ENCODE results near the gene OR2AG2. TPM values are rescaled to one million over a fixed set of nuclear protein-coding genes. Genes with fewer than 3 reads are reported as not detected.
"Not testable (repeated sequence)": the region's sequence is repeated elsewhere in the genome, so short reads cannot be mapped to it uniquely, and the experiment has no call there.

OR2AG2 gene
- total RNA-seq, result 0.48 and 1.0 TPM in 2 replicates
- long read RNA-seq, partial matches to known transcripts, result 0 of 1 reads
- long read RNA-seq, other reads (novel, unspliced or antisense), result 1 of 1 reads

DNA sequence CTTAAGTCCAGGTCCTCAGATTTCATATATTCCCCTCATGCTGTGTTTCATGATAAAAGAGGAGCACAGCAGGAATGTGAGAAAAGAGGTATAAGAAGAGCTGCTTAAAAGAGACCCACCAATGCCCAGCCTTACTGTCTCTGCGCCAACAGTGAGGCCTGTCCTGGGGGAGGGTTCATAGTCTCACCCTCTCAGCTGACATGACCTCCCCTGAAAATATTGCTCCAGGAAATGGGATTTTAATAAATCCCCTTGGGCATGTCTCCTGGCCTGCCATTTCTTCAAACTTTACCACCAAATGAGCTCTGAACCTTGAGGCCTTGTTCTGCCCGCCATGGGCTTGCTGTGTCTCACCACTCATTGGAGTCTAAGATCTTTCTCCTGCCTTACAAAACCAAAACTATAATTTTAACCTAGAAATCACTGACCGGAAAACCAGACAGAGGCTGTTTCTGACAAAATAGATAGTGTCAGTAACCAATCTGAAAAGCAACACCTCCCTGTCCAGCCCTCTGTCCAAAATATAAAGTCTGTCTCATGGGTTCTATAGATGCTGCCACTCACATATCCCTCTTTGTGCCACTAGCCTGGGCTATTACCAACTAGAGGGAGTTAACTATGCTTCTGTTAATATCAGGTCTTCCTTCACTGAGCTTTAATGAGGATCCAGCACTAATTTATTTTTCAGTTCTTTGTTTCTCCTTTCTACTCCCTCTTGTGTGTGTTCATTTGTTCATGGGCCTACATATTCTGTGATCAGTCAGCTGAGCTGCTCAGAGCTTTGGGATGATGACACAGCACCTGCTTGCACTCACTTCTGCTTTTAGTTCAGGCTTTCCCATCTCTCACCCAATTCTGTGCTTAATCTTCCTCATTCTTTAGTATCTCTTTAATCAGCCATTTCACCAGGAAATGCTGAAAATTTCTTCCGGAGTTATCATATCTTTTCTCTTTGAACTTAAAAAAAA is at the start of gene OR2AG2:
TSS of gene OR2AG2 (minus strand) at position 51 of the 968 bp plus-strand sequence. CDS start 3,019 bp downstream, outside the sequence.
- no peak within 1 kb of the TSS for H3K4me3 Mint-ChIP-seq (ENCODE audit: low read depth)
- H3K4me1 Mint-ChIP-seq (ENCODE audit: low read depth), result no peaks in the 10 kb centered on the region
- no peaks in the 10 kb centered on the region for H3K36me3 Mint-ChIP-seq (ENCODE audit: insufficient read depth)
- no peak for TF ChIP-seq CTCF (IDR thresholded peaks at IDR 0.05; ENCODE audit: unreplicated experiment)
- no peaks in the 10 kb centered on the region for H3K27me3 Mint-ChIP-seq
- no peak within 1 kb of the TSS for H3K27ac Mint-ChIP-seq
- no peaks in the 10 kb centered on the region for H3K9me3 Mint-ChIP-seq (ENCODE audit: low read depth)
- DNase-seq (ENCODE audit: low spot score, unreplicated experiment), result no peak

GRCh38 chr11:6818967-6819366 is 47.2 kb upstream of the OR2AG2 start:
- Mint-ChIP-seq H3K4me1 (ENCODE audit: low read depth) (no peaks in the 10 kb centered on the region), H3K27me3 (peaks cover 2% of the 10 kb centered on the region), H3K36me3 (ENCODE audit: insufficient read depth) (no peaks in the 10 kb centered on the region), H3K4me3 (ENCODE audit: low read depth) (no peak overlapping the region), H3K9me3 (ENCODE audit: low read depth) (peaks cover 6% of the 10 kb centered on the region), H3K27ac (no peak overlapping the region)
- no peak for TF ChIP-seq CTCF (IDR thresholded peaks at IDR 0.05; ENCODE audit: unreplicated experiment)
- DNase-seq (ENCODE audit: low spot score, unreplicated experiment), result no peak

GRCh38 chr11:6817694-6818093 is 45.9 kb upstream of the OR2AG2 start:
- no peak overlapping the region for H3K27ac Mint-ChIP-seq
- peaks cover 6% of the 10 kb centered on the region for H3K9me3 Mint-ChIP-seq (ENCODE audit: low read depth)
- H3K4me1 Mint-ChIP-seq (ENCODE audit: low read depth), result no peaks in the 10 kb centered on the region
- no peaks in the 10 kb centered on the region for H3K36me3 Mint-ChIP-seq (ENCODE audit: insufficient read depth)
- no peak for DNase-seq (ENCODE audit: low spot score, unreplicated experiment)
- no peak overlapping the region for H3K4me3 Mint-ChIP-seq (ENCODE audit: low read depth)
- H3K27me3 Mint-ChIP-seq, result peaks cover 6% of the 10 kb centered on the region
- no peak for TF ChIP-seq CTCF (IDR thresholded peaks at IDR 0.05; ENCODE audit: unreplicated experiment)

DNA sequence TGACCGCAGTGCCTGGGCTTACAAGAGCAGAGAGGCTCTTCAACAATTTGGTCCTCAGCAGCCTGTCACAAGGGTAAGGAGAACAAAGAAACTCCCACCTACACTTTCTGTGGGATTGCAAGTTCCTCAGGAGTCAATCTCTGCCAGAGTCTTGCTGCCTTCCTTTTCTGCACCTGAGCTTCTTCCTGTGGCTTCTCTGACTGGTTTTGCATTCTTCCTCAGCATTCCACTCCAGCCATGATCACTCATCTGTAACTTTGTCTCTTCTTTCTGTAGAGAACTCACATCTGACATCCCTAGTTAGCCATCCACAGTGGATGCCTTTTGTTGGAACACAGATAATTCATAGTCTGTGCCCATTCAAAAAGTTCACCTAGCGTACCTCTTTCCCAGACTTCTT is 41.9 kb upstream of the OR2AG2 start:
- H3K27ac Mint-ChIP-seq, result no peak overlapping the region
- TF ChIP-seq CTCF (IDR thresholded peaks at IDR 0.05; ENCODE audit: unreplicated experiment), result no peak
- no peak for DNase-seq (ENCODE audit: low spot score, unreplicated experiment)
- H3K27me3 Mint-ChIP-seq, result peaks cover 6% of the 10 kb centered on the region
- no peaks in the 10 kb centered on the region for H3K36me3 Mint-ChIP-seq (ENCODE audit: insufficient read depth)
- H3K9me3 Mint-ChIP-seq (ENCODE audit: low read depth), result no peaks in the 10 kb centered on the region
- no peak overlapping the region for H3K4me3 Mint-ChIP-seq (ENCODE audit: low read depth)
- no peaks in the 10 kb centered on the region for H3K4me1 Mint-ChIP-seq (ENCODE audit: low read depth)

- DNase-seq (ENCODE audit: low spot score, unreplicated experiment), result no peak
These were observed 40.7 kb upstream of the OR2AG2 start for GRCh38 chr11:6812390-6813005.

DNA sequence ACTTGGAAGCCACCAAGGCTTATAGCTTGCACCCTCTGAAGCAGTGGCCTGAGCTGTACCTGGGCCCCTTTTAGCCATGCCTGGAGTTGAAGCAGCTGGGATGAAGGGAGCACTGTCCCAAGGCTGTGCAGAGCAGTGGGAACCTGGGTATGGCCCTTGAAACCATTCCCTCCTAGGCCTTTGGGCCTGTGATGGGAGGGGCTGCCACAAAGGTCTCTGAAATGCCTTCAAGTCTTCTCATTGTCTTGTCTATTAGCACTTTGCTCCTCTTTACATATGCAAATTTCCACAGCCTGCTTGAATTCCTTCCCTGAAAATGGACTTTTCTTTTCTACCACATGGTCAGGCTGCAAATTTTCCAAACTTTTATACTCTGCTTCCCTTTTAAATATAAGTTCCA is 29.3 kb upstream of the OR2AG2 start:
- not testable (repeated sequence) for H3K27me3 Mint-ChIP-seq; H3K36me3 Mint-ChIP-seq (ENCODE audit: insufficient read depth); H3K27ac Mint-ChIP-seq; H3K4me3 Mint-ChIP-seq (ENCODE audit: low read depth); H3K4me1 Mint-ChIP-seq (ENCODE audit: low read depth); H3K9me3 Mint-ChIP-seq (ENCODE audit: low read depth); DNase-seq (ENCODE audit: low spot score, unreplicated experiment)

More at GRCh38 chr11:6812390-6813005, 40.7 kb upstream of the OR2AG2 start:
- no peaks in the 10 kb centered on the region for H3K36me3 Mint-ChIP-seq (ENCODE audit: insufficient read depth)
- no peaks in the 10 kb centered on the region for H3K9me3 Mint-ChIP-seq (ENCODE audit: low read depth)
- peaks cover 6% of the 10 kb centered on the region for H3K27me3 Mint-ChIP-seq
- no peak overlapping the region for H3K4me3 Mint-ChIP-seq (ENCODE audit: low read depth)
- no peaks in the 10 kb centered on the region for H3K4me1 Mint-ChIP-seq (ENCODE audit: low read depth)
- TF ChIP-seq CTCF (IDR thresholded peaks at IDR 0.05; ENCODE audit: unreplicated experiment), result peak; percentile 80
- H3K27ac Mint-ChIP-seq, result no peak overlapping the region

All from progenitor cell of endocrine pancreas (in vitro differentiated cells).